SIG-M5 treated with dmso at 0.1 percent for 504 hours (cell line): Measurements from ENCODE around the gene SGCD.
"Not testable (repeated sequence)": the region's sequence is repeated elsewhere in the genome, so short reads cannot be mapped to it uniquely, and the experiment has no call there.

Experiments used
- DNase-seq: peaks from one replicate; lab custom pipeline; 2025; ENCODE audit not compliant: unreplicated experiment; lab: John Stamatoyannopoulos, UW

The SGCD gene

DNA sequence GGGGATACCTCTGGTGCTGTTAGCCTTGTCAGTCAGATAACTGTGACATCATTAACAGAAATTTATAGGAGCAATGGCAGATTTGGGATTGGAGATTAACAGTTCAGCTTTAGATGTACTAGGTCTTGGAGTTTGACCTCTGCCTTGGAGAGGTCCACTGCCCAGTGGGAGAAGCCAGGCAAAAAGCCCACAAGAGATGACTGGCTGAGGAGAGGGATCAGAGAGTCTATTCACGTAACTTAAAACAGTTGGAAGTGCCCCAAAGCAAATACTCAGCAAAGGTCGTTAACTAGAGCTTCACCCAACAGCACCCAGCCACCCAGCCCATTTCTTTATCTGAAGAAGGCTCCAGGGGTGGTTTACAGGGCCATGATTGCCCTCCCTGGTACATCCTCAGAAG is 290.5 kb downstream of the SGCD start:
- no peak for DNase-seq

DNA sequence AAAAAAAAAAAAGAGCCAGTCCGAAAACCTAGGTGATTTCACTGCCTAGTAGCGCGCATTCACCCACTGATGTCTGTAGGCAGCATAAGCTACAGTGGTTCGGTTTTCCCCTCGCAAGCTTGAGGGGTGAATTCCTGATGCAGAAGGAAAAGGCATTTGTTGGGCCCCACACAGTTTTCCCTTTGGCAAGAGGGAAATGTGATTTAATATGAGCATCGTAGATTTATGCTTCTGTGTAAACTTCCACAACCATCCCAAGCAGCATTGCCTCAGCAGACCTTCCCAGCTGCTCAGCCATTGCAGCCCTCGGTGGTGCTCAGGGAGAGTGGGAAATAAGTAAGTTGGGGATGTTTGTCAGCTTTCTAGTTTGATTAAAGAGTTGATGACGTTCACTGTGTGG is 291.6 kb downstream of the SGCD start:
- no peak for DNase-seq

GRCh38 chr5:156621719-156622118 is 294.8 kb downstream of the SGCD start:
- no peak for DNase-seq

DNA sequence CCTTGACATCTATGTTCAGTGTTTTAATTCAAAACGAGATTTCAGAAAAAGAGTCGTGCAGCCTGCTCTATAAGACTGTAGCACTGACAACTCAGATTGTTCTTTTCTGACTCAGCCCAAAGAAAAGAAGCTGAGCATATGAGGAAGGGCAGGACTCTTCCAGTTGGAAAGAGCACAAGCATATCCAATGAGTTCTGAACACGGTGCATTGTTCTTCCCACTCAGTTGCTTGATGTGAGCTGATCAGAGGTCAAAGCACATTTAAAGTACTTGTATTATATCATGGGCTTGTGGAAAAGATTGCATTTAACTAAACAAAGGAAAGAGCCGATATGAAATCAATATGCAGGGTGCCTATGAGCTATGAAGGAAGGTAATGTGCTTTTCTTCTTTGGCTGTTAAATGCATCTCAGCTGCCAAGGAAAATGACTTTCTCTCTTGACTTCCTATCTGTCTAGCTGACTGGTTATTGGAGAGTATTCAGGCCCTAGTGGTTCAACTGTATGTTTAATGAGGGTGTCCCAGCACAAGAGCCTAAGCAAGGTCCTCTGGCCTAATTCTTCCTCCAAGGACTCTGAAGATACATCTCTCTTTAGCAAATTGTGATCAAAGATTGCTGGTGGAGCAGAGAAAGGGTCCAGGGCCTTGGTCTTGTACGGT is 296.5 kb downstream of the SGCD start:
- DNase-seq: no peak

DNA sequence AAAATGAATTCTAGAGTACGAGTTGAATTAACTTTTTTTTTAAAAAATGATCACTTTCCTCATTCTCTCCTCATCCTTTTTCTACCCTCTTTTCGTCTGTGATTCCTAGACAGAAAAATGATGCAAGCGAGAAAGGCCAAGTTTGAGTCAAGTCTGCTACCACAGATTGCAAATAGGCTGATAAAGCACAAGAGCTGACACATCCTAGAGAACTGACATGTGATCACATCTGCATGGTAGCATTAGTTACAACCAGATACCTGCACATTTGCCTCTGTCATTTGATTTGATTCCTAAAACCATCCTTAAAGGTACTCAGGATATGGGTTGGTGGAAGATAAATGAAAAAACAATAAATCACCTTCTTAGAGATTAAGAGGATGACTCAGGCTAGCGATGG is 297.7 kb downstream of the SGCD start:
- DNase-seq: no peak

DNA sequence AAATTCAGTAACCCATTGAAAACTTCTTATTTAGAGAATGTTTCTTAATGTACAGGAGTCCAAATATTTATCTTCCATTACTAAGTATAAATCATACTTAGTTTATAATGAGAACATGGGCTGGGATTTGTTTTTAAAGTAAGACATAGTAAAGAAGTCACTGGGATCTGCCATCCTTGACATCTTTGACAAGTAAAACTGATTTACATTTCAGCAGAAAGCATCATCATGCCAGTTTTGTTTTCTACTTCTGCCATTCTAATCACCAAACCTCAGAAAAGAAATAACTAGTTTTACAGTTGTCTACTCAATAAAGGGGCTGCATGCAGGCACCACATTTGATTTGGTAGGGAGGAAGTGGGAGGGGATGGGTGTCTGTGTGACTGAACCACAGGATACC is 301.5 kb downstream of the SGCD start:
- DNase-seq: no peak

DNA sequence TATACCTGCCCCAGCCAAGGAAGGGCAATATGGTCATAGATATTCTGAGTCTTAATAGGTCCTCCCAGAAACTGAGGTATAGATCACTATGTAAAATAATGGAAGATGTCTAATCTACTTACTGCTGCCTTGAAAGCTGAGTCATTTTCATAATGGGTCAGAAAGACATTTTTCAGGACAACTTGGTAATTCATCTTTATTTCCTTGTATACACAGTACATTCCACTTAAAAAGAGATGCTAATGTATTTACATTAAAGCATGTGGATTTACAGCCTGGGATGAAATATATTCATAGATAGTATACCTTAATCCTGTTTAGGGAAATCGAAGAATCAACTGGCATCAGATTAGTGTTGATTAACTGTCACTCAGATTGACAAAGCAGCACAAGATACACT is 304.0 kb downstream of the SGCD start:
- no peak for DNase-seq

DNA sequence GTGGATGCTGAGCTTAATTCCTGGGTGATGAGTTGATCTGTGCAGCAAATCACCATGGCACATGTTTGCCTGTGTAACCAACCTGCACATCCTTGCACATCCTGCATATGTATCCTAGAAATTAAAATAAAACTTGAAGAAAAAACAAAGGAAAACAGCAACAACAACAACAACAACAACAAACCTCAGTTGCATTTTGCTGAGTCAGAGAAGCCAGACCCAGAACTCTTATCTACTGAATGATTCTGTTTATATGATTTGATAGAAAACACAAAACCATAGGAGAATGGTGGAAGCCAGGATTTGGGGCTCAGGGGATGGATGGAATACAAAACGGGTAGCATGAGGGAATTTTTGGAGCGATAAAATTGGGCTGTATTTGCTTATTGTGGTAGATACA is 307.3 kb downstream of the SGCD start:
- DNase-seq: no peak

- DNase-seq: no peak
Measured at GRCh38 chr5:156640691-156641241, 313.8 kb downstream of the SGCD start.

GRCh38 chr5:156641686-156642085 is 314.7 kb downstream of the SGCD start:
- DNase-seq: no peak

DNA sequence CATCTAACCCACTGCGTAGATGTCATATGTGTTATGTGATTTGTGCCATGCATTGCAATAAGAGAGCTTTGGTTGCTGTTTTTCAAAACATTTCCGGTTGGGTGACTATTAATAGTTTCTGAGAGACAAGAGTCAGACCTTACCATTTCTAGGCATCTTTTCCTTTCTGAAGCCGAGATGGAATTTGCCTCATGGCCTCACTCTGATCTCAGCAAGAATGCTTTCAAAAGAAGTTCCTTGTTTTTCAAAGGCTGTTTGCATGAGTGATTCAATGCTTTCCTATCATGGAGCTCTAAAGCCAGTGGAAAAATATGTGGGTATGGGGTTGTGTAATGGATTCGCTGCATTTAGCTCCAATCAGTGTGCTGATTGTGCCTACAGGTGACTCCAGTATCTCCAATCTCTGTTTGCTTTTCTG is 320.1 kb downstream of the SGCD start:
- no peak for DNase-seq

DNA sequence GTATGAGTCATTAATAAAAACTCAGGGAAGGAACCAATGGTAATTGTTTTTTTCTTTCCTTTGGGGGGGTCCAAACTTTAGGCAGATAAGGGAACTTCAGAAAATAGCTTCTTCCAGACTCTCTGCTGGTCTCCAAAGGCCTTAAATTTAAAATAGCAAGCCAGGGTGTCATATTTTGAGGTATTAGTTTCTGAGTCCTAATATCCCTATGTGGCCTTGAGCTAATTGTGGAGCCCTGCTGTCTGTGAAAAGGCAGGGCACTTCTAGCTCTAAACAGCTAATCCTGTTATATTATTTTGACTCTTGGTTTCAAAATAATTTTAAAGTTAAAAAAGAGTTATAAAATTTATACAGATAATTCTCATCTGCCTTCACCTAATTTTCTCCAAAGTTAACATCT is 327.5 kb downstream of the SGCD start:
- no peak for DNase-seq

GRCh38 chr5:156655732-156656131 is 328.8 kb downstream of the SGCD start:
- DNase-seq: no peak

GRCh38 chr5:156664832-156665231 is 337.9 kb downstream of the SGCD start:
- DNase-seq: not testable (repeated sequence)

DNA sequence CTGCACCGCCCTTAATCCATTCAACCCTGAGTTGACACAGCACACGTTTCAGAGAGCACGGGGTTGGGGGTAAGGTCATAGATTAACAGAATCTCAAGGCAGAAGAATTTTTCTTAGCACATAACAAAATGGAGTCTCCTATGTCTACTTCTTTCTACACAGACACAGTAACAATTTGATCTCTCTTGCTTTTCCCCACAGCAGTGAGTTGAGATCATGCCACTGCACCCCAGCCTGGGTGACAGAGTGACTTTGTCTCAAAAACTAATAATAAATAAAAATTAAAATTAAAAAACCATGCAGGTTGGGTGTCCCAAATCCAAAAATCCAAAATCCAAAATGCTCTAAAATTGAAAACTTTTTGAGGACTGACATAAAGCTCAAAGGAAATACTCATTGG is 339.7 kb downstream of the SGCD start:
- not testable (repeated sequence) for DNase-seq

DNA sequence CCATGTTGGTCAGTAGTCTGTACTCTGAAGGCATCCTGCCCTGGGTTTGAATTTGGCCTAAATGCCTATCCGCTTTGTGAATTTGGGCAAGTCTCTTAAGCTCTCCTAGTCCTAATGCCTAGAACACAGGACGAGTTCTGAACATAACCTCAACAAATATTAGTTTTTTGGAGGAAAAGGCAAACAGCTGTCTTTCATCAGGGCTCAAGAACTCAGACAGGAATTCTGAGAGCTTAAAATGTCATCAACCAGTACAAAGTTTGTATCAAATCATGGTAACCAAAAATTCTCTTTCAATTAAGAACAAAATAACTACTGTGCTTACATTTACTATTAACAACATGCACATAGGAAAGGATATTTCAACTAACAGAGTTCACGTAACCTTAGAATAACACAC is 340.7 kb downstream of the SGCD start:
- no peak for DNase-seq

DNA sequence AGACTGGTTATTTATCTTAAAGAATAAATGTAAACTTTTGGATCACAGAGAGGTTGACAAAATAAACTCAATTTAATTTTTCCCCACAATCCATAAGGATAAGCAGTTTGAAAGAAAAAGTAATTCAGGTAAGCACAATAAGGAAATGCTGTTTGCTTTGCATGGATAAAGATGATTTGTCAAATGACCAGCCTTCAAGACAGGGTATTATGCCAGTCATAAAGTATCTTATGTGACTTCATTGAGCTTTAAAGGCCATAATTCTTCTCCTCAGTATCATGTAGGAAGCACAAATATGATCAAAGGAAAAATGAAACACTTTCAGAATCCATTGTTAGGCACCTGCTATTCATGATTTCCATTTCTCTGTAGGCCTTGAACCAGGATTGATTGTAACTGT is 342.5 kb downstream of the SGCD start:
- no peak for DNase-seq

DNA sequence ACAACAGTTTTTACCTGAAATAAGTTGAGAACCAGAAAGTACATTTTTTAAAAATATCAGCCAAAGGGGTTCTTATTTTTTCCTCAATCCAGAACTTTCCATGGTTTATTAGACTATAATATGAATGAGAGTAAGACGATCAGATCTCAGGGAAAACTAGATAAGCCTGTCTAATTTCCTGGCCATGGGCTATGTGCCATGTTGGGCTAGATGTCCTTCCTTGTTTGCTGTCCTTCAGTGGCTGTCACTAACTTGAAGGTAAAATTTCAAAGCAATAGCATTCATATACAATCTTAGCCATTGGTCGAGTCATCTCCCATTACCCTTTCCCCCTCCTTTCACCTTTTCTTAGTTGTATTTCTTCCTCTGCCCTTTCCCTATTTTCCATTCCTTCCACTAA is 343.7 kb downstream of the SGCD start:
- DNase-seq: no peak

DNA sequence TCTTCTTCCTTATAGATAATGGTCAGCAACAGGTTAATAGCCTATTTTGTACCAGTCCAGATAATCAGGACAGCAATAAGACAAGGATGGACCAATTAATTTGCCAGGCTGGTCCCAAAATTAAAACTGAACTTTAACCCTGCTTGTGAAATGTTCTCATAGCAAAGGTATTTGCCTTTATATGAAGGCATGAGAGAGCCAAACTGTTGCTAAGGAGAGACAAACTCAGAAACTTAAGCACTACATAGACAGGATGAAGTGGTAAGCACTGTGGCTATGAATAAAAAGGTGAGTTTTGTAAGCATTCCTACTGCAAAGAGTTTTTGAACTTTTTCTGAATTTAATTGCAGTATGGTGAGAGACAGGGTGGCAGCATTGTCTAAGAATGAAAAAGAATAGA is 348.4 kb downstream of the SGCD start:
- no peak for DNase-seq

DNA sequence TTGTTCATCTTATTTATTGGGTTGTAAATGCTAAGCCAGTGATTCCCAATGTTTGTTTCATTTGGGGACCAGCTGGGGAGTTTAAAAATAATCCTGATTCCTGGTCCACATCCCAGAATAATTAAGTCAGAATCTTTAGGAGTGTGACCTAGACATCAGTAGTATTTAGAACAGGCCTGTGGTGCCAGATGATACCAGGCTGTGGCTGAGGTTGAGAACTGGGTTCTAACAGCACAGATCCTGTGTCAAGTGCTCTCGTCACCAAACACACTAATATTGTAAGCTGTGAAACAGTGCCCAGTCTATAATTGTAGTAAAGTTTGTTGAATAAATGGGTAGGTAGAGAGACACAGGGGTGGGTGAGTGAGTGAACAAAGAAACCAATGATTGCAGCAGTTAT is 351.0 kb downstream of the SGCD start:
- DNase-seq: no peak

DNA sequence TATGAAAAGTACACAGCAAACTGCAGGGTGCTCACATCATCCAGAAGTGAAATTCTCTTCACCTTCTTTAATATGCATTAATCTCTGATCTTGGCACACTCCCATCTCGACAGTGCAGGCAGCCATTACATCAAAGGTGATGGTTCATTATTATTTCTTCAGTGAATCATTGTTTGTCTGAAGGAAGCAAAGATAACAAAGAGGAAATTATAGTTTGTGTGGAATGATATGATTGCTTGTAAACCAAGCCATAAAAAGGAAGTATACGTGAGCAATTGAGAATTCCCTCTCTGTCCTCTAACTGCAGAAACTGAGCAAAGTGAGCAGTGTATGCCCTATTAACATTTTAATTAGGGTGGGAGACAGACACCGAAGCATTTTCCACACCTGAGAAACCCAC is 351.5 kb downstream of the SGCD start:
- no peak for DNase-seq

DNA sequence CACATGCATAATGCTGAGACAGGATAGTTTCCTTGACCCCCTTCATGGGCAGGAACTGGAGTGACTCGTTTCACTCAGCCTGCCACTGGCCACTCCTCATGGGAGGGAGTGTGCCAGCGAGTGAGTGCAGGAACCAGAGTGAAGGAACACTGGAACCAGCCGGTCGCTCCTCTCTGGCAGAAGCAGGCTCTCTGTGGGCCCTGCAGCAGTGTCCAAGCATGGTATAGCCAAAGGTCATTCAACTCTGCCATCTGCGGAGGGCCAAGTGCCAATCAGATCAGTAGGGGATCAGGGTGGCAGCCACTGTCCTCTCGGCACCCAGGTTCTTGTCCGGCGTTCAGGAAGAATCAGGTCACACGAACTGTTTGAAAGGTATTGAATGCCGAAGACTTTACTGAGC is 353.9 kb downstream of the SGCD start:
- no peak for DNase-seq

DNA sequence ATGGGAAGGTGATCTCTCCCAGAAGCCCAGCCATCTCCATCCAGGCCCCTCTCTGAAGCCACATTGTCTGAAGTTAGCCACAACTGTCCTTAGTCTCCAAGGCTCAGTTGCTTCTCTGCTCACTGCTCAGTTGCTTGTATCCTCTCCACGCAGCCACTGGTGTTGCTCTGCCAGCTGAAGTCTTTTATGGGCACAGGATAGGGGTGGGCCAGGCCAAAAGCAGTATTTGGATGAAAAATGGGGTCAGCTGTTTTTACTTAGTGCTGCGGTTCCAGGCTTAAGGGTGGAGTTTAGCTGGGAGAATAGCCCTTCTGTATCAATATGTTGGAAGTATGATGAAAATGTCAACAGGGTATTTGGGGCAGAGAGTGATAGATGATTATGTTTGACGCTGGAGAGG is 354.3 kb downstream of the SGCD start:
- no peak for DNase-seq
